IPS-18a (cell line): ENCODE data around the gene RNF130.

ENCODE experiments used
- H3K27ac ChIP-seq: one replicate; pipeline ENCODE4 v1.5.1; 2013; ENCODE audit warnings: low read length
- H3K27me3 ChIP-seq: one replicate; pipeline ENCODE4 v1.6.1; 2013; ENCODE audit warnings: mild to moderate bottlenecking, low read length; ENCODE audit not compliant: control insufficient read depth, insufficient read depth
- H3K36me3 ChIP-seq: one replicate; pipeline ENCODE4 v1.6.1; 2013; ENCODE audit warnings: low read depth, low read length; ENCODE audit not compliant: control insufficient read depth
- H3K4me1 ChIP-seq: one replicate; pipeline ENCODE4 v1.6.1; 2013; ENCODE audit warnings: low read depth, low read length; ENCODE audit not compliant: control insufficient read depth
- H3K4me3 ChIP-seq: one replicate; pipeline ENCODE4 v1.5.1; 2013; ENCODE audit warnings: low read length
- H3K9ac ChIP-seq: one replicate; pipeline ENCODE4 v1.6.1; 2013; ENCODE audit warnings: mild to moderate bottlenecking, low read length, moderate library complexity
- H3K9me3 ChIP-seq: one replicate; pipeline ENCODE4 v1.6.1; 2013; ENCODE audit warnings: low read depth, low read length; ENCODE audit not compliant: control insufficient read depth

The RNF130 gene

GRCh38 chr5:180100621-180101450 is 29.3 kb upstream of the RNF130 start:
- H3K9me3 ChIP-seq, result no peaks in the 10 kb centered on the region
- H3K4me3 ChIP-seq, result no peak overlapping the region
- H3K9ac ChIP-seq, result no peak overlapping the region
- H3K36me3 ChIP-seq, result no peaks in the 10 kb centered on the region
- H3K4me1 ChIP-seq, result no peaks in the 10 kb centered on the region
- no peaks in the 10 kb centered on the region for H3K27me3 ChIP-seq
- no peak overlapping the region for H3K27ac ChIP-seq

- Histone ChIP-seq H3K36me3 (no peaks in the 10 kb centered on the region), H3K27me3 (no peaks in the 10 kb centered on the region), H3K9ac (no peak overlapping the region), H3K4me3 (no peak overlapping the region), H3K27ac (no peak overlapping the region), H3K4me1 (no peaks in the 10 kb centered on the region), H3K9me3 (no peaks in the 10 kb centered on the region)
These were observed 28.4 kb upstream of the RNF130 start for GRCh38 chr5:180099733-180100611.

- H3K9ac ChIP-seq, result no peak overlapping the region
These were observed 27.6 kb upstream of the RNF130 start for GRCh38 chr5:180098991-180099732.

GRCh38 chr5:180098526-180098925 is 27.0 kb upstream of the RNF130 start:
- H3K9me3 ChIP-seq, result no peaks in the 10 kb centered on the region
- no peak overlapping the region for H3K4me3 ChIP-seq
- no peaks in the 10 kb centered on the region for H3K36me3 ChIP-seq
- H3K4me1 ChIP-seq, result no peaks in the 10 kb centered on the region
- no peak overlapping the region for H3K27ac ChIP-seq
- H3K9ac ChIP-seq, result no peak overlapping the region
- no peaks in the 10 kb centered on the region for H3K27me3 ChIP-seq

More at GRCh38 chr5:180098991-180099732, 27.6 kb upstream of the RNF130 start:
- H3K27ac ChIP-seq, result no peak overlapping the region
- H3K4me1 ChIP-seq, result no peaks in the 10 kb centered on the region
- no peaks in the 10 kb centered on the region for H3K27me3 ChIP-seq
- no peaks in the 10 kb centered on the region for H3K9me3 ChIP-seq
- H3K36me3 ChIP-seq, result no peaks in the 10 kb centered on the region
- H3K4me3 ChIP-seq, result no peak overlapping the region

- Histone ChIP-seq H3K36me3 (no peaks in the 10 kb centered on the region), H3K4me1 (no peaks in the 10 kb centered on the region), H3K9me3 (no peaks in the 10 kb centered on the region), H3K27ac (no peak overlapping the region), H3K4me3 (no peak overlapping the region), H3K9ac (no peak overlapping the region), H3K27me3 (no peaks in the 10 kb centered on the region)
These were observed 26.4 kb upstream of the RNF130 start for GRCh38 chr5:180097926-180098325.

- H3K9ac ChIP-seq, result no peak overlapping the region
- H3K36me3 ChIP-seq, result no peaks in the 10 kb centered on the region
- no peaks in the 10 kb centered on the region for H3K9me3 ChIP-seq
- no peaks in the 10 kb centered on the region for H3K27me3 ChIP-seq
- no peak overlapping the region for H3K27ac ChIP-seq
- H3K4me3 ChIP-seq, result no peak overlapping the region
- no peaks in the 10 kb centered on the region for H3K4me1 ChIP-seq
These were observed 25.8 kb upstream of the RNF130 start for GRCh38 chr5:180097163-180097894.

- Histone ChIP-seq H3K27ac (no peak overlapping the region), H3K4me1 (no peaks in the 10 kb centered on the region), H3K9ac (no peak overlapping the region), H3K36me3 (no peaks in the 10 kb centered on the region), H3K27me3 (no peaks in the 10 kb centered on the region), H3K9me3 (no peaks in the 10 kb centered on the region), H3K4me3 (no peak overlapping the region)
These were observed 25.1 kb upstream of the RNF130 start for GRCh38 chr5:180096616-180097015.

GRCh38 chr5:180095545-180095944 is 24.0 kb upstream of the RNF130 start:
- H3K36me3 ChIP-seq, result no peaks in the 10 kb centered on the region
- no peak overlapping the region for H3K27ac ChIP-seq
- H3K9ac ChIP-seq, result no peak overlapping the region
- H3K27me3 ChIP-seq, result no peaks in the 10 kb centered on the region
- H3K9me3 ChIP-seq, result no peaks in the 10 kb centered on the region
- H3K4me3 ChIP-seq, result no peak overlapping the region
- peaks cover 6% of the 10 kb centered on the region for H3K4me1 ChIP-seq

GRCh38 chr5:180093651-180094382 is 22.3 kb upstream of the RNF130 start:
- peaks cover 10% of the 10 kb centered on the region for H3K4me1 ChIP-seq
- no peaks in the 10 kb centered on the region for H3K9me3 ChIP-seq
- H3K36me3 ChIP-seq, result no peaks in the 10 kb centered on the region
- no peak overlapping the region for H3K27ac ChIP-seq
- H3K27me3 ChIP-seq, result no peaks in the 10 kb centered on the region
- H3K9ac ChIP-seq, result no peak overlapping the region
- no peak overlapping the region for H3K4me3 ChIP-seq

- Histone ChIP-seq H3K9ac (no peak overlapping the region), H3K27ac (no peak overlapping the region)
These were observed 21.7 kb upstream of the RNF130 start for GRCh38 chr5:180093241-180093640.

More at GRCh38 chr5:180093241-180093640, 21.7 kb upstream of the RNF130 start:
- no peaks in the 10 kb centered on the region for H3K36me3 ChIP-seq
- peaks cover 12% of the 10 kb centered on the region for H3K4me1 ChIP-seq
- H3K27me3 ChIP-seq, result no peaks in the 10 kb centered on the region
- no peak overlapping the region for H3K4me3 ChIP-seq
- H3K9me3 ChIP-seq, result no peaks in the 10 kb centered on the region
